GM03348 (cell line): ENCODE results near the gene SMURF1.

Experiments
- DNase-seq: peaks from one replicate; pipeline ENCODE4 v3.0.0; 2012; ENCODE audit warnings: low spot score

SMURF1 gene

GRCh38 chr7:99005776-99006175 is 138.1 kb downstream of the SMURF1 start:
- DNase-seq: no peak

GRCh38 chr7:99004781-99005500 is 139.0 kb downstream of the SMURF1 start:
- DNase-seq: no peak

- DNase-seq: peak; percentile 61
Measured at GRCh38 chr7:99004216-99004615, 139.7 kb downstream of the SMURF1 start.

- DNase-seq: no peak
Measured at GRCh38 chr7:99003419-99003818, 140.5 kb downstream of the SMURF1 start.

- no peak for DNase-seq
Measured at GRCh38 chr7:99002827-99003212, 141.1 kb downstream of the SMURF1 start.

- no peak for DNase-seq
Measured at GRCh38 chr7:99002148-99002826, 141.6 kb downstream of the SMURF1 start.

- DNase-seq: no peak
Measured at GRCh38 chr7:99001482-99002147, 142.3 kb downstream of the SMURF1 start.

- no peak for DNase-seq
Measured at GRCh38 chr7:99000904-99001465, 142.9 kb downstream of the SMURF1 start.

- no peak for DNase-seq
Measured at GRCh38 chr7:99000196-99000903, 143.6 kb downstream of the SMURF1 start.

- DNase-seq: no peak
Measured at GRCh38 chr7:98998821-98999725, 144.8 kb downstream of the SMURF1 start.

GRCh38 chr7:98997846-98998245 is 146.1 kb downstream of the SMURF1 start:
- peak; percentile 54 for DNase-seq

GRCh38 chr7:98996150-98996552 is 147.8 kb downstream of the SMURF1 start:
- no peak for DNase-seq

GRCh38 chr7:98995523-98996149 is 148.3 kb downstream of the SMURF1 start:
- DNase-seq: no peak

GRCh38 chr7:98995111-98995510 is 148.8 kb downstream of the SMURF1 start:
- DNase-seq: no peak

- no peak for DNase-seq
Measured at GRCh38 chr7:98994046-98994944, 149.6 kb downstream of the SMURF1 start.

GRCh38 chr7:98993024-98993897 is 150.6 kb downstream of the SMURF1 start:
- DNase-seq: no peak

GRCh38 chr7:98992076-98992475 is 151.8 kb downstream of the SMURF1 start:
- no peak for DNase-seq

- DNase-seq: no peak
Measured at GRCh38 chr7:98991141-98991540, 152.8 kb downstream of the SMURF1 start.

- DNase-seq: no peak
Measured at GRCh38 chr7:98990356-98990755, 153.6 kb downstream of the SMURF1 start.
